Measurements from ENCODE around the gene ENO2. TPM values are rescaled to one million over a fixed set of nuclear protein-coding genes. Genes with fewer than 3 reads are reported as not detected.

ENO2 gene
- total and polyA plus RNA-seq, 2 experiments from 2014 or later, result 43.5 to 53.5 TPM

DNA sequence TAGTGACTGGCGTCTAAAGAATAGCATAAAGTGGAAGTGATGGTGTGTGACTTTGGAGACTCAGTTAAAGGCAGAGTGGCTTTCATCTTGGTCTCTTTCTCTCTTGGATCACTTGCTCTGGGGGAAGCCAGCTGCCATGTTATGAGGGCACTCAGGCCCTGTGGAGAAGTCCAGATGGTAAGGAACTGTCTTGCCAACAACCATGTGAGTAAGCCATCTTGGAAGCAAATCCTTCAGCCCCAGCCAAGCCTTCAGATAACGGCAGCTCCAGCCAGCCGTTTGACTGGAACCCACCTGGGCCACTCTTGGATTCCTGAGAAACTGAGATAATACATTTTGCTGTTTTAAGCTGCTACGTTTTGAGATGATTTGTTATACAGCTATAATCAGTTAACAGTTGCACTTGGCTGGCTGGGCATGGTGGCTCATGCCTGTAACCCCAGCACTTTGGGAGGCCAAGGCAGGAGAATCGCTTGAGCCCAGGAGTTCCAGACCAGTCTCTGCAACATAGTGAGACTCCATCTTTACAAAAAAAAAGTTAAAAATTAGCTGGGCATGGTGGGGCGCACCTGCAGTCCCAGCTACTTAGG is 17.4 kb upstream of the ENO2 start (continued):
- TF ChIP-seq, protein P1, sequence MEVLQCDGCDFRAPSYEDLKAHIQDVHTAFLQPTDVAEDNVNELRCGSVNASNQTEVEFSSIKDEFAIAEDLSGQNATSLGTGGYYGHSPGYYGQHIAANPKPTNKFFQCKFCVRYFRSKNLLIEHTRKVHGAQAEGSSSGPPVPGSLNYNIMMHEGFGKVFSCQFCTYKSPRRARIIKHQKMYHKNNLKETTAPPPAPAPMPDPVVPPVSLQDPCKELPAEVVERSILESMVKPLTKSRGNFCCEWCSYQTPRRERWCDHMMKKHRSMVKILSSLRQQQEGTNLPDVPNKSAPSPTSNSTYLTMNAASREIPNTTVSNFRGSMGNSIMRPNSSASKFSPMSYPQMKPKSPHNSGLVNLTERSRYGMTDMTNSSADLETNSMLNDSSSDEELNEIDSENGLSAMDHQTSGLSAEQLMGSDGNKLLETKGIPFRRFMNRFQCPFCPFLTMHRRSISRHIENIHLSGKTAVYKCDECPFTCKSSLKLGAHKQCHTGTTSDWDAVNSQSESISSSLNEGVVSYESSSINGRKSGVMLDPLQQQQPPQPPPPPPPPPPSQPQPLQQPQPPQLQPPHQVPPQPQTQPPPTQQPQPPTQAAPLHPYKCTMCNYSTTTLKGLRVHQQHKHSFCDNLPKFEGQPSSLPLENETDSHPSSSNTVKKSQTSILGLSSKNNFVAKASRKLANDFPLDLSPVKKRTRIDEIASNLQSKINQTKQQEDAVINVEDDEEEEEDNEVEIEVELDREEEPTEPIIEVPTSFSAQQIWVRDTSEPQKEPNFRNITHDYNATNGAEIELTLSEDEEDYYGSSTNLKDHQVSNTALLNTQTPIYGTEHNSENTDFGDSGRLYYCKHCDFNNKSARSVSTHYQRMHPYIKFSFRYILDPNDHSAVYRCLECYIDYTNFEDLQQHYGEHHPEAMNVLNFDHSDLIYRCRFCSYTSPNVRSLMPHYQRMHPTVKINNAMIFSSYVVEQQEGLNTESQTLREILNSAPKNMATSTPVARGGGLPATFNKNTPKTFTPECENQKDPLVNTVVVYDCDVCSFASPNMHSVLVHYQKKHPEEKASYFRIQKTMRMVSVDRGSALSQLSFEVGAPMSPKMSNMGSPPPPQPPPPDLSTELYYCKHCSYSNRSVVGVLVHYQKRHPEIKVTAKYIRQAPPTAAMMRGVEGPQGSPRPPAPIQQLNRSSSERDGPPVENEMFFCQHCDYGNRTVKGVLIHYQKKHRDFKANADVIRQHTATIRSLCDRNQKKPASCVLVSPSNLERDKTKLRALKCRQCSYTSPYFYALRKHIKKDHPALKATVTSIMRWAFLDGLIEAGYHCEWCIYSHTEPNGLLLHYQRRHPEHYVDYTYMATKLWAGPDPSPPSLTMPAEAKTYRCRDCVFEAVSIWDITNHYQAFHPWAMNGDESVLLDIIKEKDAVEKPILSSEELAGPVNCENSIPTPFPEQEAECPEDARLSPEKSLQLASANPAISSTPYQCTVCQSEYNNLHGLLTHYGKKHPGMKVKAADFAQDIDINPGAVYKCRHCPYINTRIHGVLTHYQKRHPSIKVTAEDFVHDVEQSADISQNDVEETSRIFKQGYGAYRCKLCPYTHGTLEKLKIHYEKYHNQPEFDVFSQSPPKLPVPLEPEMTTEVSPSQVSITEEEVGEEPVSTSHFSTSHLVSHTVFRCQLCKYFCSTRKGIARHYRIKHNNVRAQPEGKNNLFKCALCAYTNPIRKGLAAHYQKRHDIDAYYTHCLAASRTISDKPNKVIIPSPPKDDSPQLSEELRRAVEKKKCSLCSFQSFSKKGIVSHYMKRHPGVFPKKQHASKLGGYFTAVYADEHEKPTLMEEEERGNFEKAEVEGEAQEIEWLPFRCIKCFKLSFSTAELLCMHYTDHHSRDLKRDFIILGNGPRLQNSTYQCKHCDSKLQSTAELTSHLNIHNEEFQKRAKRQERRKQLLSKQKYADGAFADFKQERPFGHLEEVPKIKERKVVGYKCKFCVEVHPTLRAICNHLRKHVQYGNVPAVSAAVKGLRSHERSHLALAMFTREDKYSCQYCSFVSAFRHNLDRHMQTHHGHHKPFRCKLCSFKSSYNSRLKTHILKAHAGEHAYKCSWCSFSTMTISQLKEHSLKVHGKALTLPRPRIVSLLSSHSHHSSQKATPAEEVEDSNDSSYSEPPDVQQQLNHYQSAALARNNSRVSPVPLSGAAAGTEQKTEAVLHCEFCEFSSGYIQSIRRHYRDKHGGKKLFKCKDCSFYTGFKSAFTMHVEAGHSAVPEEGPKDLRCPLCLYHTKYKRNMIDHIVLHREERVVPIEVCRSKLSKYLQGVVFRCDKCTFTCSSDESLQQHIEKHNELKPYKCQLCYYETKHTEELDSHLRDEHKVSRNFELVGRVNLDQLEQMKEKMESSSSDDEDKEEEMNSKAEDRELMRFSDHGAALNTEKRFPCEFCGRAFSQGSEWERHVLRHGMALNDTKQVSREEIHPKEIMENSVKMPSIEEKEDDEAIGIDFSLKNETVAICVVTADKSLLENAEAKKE (CRISPR knock-in tag; IDR thresholded peaks at IDR 0.05), result no peak
- TF ChIP-seq EZH2 (IDR thresholded peaks at IDR 0.05; ENCODE audit: low read depth, unreplicated experiment), result no peak
- no peak for TF ChIP-seq NANOG (IDR thresholded peaks at IDR 0.05; ENCODE audit: borderline replicate concordance)
- TF ChIP-seq, protein P2, sequence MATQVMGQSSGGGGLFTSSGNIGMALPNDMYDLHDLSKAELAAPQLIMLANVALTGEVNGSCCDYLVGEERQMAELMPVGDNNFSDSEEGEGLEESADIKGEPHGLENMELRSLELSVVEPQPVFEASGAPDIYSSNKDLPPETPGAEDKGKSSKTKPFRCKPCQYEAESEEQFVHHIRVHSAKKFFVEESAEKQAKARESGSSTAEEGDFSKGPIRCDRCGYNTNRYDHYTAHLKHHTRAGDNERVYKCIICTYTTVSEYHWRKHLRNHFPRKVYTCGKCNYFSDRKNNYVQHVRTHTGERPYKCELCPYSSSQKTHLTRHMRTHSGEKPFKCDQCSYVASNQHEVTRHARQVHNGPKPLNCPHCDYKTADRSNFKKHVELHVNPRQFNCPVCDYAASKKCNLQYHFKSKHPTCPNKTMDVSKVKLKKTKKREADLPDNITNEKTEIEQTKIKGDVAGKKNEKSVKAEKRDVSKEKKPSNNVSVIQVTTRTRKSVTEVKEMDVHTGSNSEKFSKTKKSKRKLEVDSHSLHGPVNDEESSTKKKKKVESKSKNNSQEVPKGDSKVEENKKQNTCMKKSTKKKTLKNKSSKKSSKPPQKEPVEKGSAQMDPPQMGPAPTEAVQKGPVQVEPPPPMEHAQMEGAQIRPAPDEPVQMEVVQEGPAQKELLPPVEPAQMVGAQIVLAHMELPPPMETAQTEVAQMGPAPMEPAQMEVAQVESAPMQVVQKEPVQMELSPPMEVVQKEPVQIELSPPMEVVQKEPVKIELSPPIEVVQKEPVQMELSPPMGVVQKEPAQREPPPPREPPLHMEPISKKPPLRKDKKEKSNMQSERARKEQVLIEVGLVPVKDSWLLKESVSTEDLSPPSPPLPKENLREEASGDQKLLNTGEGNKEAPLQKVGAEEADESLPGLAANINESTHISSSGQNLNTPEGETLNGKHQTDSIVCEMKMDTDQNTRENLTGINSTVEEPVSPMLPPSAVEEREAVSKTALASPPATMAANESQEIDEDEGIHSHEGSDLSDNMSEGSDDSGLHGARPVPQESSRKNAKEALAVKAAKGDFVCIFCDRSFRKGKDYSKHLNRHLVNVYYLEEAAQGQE (IDR thresholded peaks at IDR 0.05; ENCODE audit: unreplicated experiment), result no peak
- TF ChIP-seq ZNF331 (CRISPR knock-in tag; IDR thresholded peaks at IDR 0.05; ENCODE audit: low read depth), result no peak
- TF ChIP-seq, protein P3, sequence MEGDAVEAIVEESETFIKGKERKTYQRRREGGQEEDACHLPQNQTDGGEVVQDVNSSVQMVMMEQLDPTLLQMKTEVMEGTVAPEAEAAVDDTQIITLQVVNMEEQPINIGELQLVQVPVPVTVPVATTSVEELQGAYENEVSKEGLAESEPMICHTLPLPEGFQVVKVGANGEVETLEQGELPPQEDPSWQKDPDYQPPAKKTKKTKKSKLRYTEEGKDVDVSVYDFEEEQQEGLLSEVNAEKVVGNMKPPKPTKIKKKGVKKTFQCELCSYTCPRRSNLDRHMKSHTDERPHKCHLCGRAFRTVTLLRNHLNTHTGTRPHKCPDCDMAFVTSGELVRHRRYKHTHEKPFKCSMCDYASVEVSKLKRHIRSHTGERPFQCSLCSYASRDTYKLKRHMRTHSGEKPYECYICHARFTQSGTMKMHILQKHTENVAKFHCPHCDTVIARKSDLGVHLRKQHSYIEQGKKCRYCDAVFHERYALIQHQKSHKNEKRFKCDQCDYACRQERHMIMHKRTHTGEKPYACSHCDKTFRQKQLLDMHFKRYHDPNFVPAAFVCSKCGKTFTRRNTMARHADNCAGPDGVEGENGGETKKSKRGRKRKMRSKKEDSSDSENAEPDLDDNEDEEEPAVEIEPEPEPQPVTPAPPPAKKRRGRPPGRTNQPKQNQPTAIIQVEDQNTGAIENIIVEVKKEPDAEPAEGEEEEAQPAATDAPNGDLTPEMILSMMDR (conservative IDR thresholded peaks at IDR 0.05; ENCODE audit: low read depth in 2 of 2), result no peak

Measured in GM23338 (cell line).